HG03066 (cell line): ENCODE measurements around the gene ARHGAP18.

Source experiments
- ATAC-seq: cut with Tn5 transposase; IDR thresholded peaks from one replicate; pipeline ENCODE4 v1.9.1; 2021; ENCODE audit warnings: low read depth; ENCODE audit not compliant: unreplicated experiment

ARHGAP18 gene

GRCh38 chr6:129726650-129727049 is 16.7 kb upstream of the ARHGAP18 start:
- no peak for ATAC-seq

DNA sequence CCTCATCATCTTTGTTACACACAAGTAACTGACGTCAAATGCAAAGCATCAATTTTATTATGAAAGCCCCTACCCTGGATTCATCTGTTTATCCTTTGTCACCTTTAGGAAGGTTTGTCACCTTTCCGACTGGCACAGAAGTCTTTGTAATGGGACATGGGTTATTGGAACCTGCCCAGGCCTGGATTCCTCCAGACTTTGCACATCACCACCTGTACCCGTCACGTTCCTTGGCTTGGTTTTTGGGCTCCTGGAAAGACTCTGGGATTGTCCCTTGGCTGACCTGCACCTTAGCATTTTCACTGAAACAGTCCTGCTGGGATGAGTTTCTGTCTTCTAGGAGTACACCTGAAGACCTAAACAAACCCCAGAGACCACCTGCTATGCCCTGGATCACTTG is 15.4 kb upstream of the ARHGAP18 start:
- ATAC-seq: no peak

- no peak for ATAC-seq
These were observed 9.7 kb upstream of the ARHGAP18 start for GRCh38 chr6:129719692-129720091.

GRCh38 chr6:129717277-129717676 is 7.3 kb upstream of the ARHGAP18 start:
- ATAC-seq: no peak

DNA sequence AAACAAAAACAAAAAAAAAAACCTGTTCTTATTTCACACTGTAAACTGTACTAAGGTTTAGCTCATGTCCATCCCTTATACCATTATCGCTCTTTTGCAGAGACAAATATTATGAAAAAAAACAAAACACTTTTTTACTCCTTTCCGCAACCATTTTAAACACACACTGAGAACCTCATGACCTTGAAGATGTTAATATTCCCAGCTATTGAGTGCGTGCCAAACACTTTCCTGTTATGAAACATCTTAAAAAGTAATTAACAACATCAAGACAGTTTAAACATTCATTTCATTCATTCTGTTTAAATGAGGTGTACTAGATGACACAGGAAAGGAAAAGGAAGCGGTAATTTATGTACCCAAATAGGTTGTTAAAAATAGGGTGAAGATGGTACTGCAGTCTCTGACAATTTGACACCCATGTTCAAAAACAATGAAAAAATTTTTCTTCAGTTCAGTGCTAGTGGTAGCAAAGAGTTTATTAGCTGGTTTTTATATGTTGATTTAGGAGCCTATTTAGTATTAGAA is 3.9 kb upstream of the ARHGAP18 start:
- no peak for ATAC-seq

GRCh38 chr6:129711271-129711631 is 1.3 kb upstream of the ARHGAP18 start:
- ATAC-seq: no peak

GRCh38 chr6:129710450-129711270 is 683 bp upstream of the ARHGAP18 start:
- no peak for ATAC-seq

- peak; percentile 14 for ATAC-seq
These were observed 695 bp downstream of the ARHGAP18 start for GRCh38 chr6:129709196-129709768.

DNA sequence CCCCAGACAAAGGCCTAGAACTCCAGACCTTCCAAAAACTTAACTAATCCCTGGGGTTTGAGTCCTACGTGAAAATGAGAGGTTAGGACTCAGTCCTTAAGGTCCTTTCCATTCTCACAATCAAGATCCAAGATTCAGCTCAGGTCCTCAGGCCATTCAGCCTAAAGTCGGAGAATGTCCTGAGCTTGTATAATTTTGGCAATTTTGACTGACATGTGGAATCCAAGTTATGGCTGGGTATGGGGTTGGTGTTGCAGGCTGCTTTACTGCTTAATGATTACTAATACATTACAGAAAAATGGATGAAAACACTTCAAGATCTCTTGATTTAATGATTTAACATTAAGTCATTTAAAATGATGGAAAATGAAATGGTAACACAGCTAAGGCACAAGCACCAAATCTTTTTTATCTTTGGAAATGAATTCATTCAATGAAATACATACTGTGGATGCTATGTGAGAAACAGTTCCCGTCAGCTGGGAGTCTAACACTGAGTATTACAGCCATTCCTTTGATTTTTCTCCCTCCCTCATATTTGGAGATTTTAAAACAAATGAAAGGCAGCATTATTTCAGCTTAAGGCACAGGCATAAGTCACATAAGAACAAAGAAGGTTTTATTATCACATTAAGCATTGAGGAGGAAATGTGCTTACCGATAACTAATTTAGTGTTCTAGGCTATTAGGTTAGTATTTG is 1.3 kb downstream of the ARHGAP18 start:
- ATAC-seq: no peak

GRCh38 chr6:129707882-129708495 is 2.0 kb downstream of the ARHGAP18 start:
- ATAC-seq: no peak

GRCh38 chr6:129707028-129707427 is 2.9 kb downstream of the ARHGAP18 start:
- no peak for ATAC-seq

GRCh38 chr6:129705212-129705611 is 4.8 kb downstream of the ARHGAP18 start:
- ATAC-seq: no peak

DNA sequence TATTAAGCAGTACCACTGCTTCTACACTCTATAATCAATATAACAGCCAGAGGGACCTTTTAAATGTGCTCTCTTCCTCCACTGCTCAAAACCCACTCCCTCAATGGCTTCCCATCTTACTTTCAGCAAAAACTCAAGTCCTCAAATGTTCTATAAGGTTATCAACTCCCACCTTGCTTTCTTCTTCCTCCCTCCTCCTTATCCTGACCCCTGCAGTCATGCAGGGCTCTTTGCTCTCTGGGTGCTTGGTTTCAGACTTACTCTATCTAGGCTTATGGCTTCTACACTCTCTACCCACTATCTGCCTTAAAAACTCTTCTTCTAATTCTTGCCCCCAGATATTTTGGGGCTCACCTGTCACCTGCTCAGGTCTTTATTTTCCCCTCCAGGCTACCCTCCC is 5.3 kb downstream of the ARHGAP18 start:
- no peak for ATAC-seq

- no peak for ATAC-seq
These were observed 8.1 kb downstream of the ARHGAP18 start for GRCh38 chr6:129701721-129702455.

- no peak for ATAC-seq
These were observed 9.3 kb downstream of the ARHGAP18 start for GRCh38 chr6:129700666-129701065.

- no peak for ATAC-seq
These were observed 10.3 kb downstream of the ARHGAP18 start for GRCh38 chr6:129699659-129700058.

DNA sequence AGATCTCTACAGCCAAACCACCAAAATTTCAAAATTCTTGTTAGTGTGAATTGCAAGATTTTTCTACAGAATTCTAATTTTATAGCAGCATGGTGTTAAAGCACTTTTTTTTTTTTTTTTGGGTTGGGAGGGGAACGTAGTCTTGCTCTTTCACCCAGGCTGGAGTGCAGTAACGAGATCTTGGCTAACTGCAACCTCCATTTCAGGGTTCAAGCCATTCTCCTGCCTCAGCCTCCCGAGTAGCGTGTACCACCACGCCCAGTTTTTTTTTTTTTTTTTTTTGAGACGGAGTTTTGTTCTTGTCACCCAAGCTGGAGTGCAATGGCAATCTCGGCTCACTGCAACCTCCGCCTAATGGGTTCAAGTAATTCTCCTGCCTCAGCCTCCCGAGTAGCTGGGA is 11.5 kb downstream of the ARHGAP18 start:
- no peak for ATAC-seq

DNA sequence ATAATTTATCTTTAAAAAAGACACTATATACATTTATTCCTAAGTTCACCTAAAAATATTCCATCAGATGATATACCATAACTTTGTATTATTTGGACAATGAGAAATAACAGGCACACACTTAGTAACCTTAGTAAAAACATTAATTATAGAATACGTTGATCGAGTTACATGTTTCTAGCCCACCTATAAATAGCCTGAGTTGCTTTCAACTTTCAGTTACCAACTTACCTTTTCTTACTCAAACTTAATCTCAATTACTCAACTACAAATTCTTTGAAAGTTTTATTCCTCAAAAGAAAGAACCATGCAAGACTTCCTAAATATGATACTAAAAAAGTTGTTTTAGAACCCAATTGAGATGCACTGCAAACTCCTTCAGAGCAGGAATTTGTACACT is 12.2 kb downstream of the ARHGAP18 start:
- ATAC-seq: no peak

GRCh38 chr6:129696843-129697242 is 13.1 kb downstream of the ARHGAP18 start:
- ATAC-seq: no peak

DNA sequence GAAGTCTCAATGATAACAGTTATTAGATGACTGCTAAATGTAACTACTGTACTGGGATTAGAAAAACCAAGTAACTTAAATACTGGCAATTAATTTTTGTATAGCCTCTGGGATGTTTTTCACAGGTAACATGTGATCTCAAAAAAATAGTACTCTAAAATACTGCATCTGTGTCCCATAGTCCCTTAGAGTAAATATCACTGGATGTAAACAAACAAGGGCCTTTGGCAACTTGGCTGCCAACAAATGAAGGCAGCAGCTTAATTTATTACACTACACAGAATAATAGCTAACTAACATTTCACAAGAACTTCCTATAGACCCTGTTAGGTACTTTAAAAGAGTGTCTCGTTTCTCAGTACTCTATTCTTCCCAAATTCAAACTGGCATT is 14.0 kb downstream of the ARHGAP18 start:
- ATAC-seq: peak; percentile 5
